PFSK-1 (cell line): ENCODE measurements around the gene LIF.

Source experiments
- FOXP2 ChIP-seq: optimal IDR thresholded peaks from 2 replicates; pipeline ENCODE3; 2011; ENCODE audit warnings: borderline replicate concordance, control low read depth, inconsistent platforms; ENCODE audit not compliant: insufficient read depth; ENCODE audit errors: extremely low read length, extremely low read depth
- POLR2AphosphoS5 ChIP-seq: IDR thresholded peaks from 2 replicates; pipeline ENCODE4 v1.6.1; 2012; ENCODE audit warnings: low read depth, mild to moderate bottlenecking, control low read depth, low read length, moderate library complexity
- REST ChIP-seq, 2 experiments: IDR thresholded peaks; 2 replicates each; pipeline versions ENCODE4 v1.6.1 to v1.8.0; 2011 to 2012; ENCODE audit warnings: low read depth in 2 of 2, low read length in 2 of 2, control low read depth in 1 of 2, inconsistent platforms in 1 of 2, mild to moderate bottlenecking in 1 of 2, moderate library complexity in 1 of 2; ENCODE audit not compliant: insufficient read depth in 1 of 2
- SIN3A ChIP-seq: IDR thresholded peaks from 2 replicates; pipeline ENCODE4 v1.6.1; 2012; ENCODE audit warnings: mild to moderate bottlenecking, low read length, moderate library complexity, borderline replicate concordance; ENCODE audit not compliant: insufficient read depth
- TAF1 ChIP-seq: IDR thresholded peaks from 2 replicates; pipeline ENCODE4 v1.6.1; 2012; ENCODE audit warnings: low read length, control low read depth, borderline replicate concordance; ENCODE audit not compliant: insufficient read depth

The LIF gene

GRCh38 chr22:30247561-30247960 is 1.0 kb upstream of the LIF start:
- TF ChIP-seq FOXP2 (no peak), REST (IDR thresholded peaks at IDR 0.05; ENCODE audit: insufficient read depth in 1 of 2, low read depth in 2 of 2, low read length in 2 of 2) (no peak), TAF1 (no peak), POLR2AphosphoS5 (no peak)

GRCh38 chr22:30246814-30247376 is 336 bp upstream of the LIF start:
- TF ChIP-seq POLR2AphosphoS5, result no peak
- TF ChIP-seq TAF1, result no peak
- TF ChIP-seq FOXP2, result no peak
- no peak for TF ChIP-seq SIN3A

GRCh38 chr22:30245181-30245984 is 1.2 kb downstream of the LIF start:
- TF ChIP-seq FOXP2, result no peak
- no peak for TF ChIP-seq REST (IDR thresholded peaks at IDR 0.05; ENCODE audit: insufficient read depth in 1 of 2, low read depth in 2 of 2, low read length in 2 of 2)
- no peak for TF ChIP-seq TAF1
- no peak for TF ChIP-seq POLR2AphosphoS5

- TF ChIP-seq TAF1 (no peak), FOXP2 (no peak), REST (IDR thresholded peaks at IDR 0.05; ENCODE audit: insufficient read depth in 1 of 2, low read depth in 2 of 2, low read length in 2 of 2) (no peak), POLR2AphosphoS5 (no peak), SIN3A (no peak)
Measured at GRCh38 chr22:30244641-30245040, 1.9 kb downstream of the LIF start.

GRCh38 chr22:30244066-30244465 is 2.5 kb downstream of the LIF start:
- TF ChIP-seq TAF1 (no peak), REST (IDR thresholded peaks at IDR 0.05; ENCODE audit: insufficient read depth in 1 of 2, low read depth in 2 of 2, low read length in 2 of 2) (no peak), SIN3A (no peak), FOXP2 (no peak), POLR2AphosphoS5 (no peak)
